Psoas muscle (tissue), 8 donors: ENCODE results near the gene KLRF1. TPM values are rescaled to one million over a fixed set of nuclear protein-coding genes. Genes with fewer than 3 reads are reported as not detected.

Source experiments
- ATAC-seq, 4 donors: fragments of 200-7000 bp; cut with Tn5 transposase; one replicate each; pipeline ENCODE4 v1.9.1; 2020; ENCODE audit warnings: moderate library complexity in 3 of 4, mild to moderate bottlenecking in 2 of 4
- DNase-seq, 2 donors: peaks; one replicate each; pipeline ENCODE4 v3.0.0-alpha.2; 2020
- H3K27ac ChIP-seq: fragments of 200-600 bp; one replicate; pipeline ENCODE4 v1.8.0; 2022
- H3K27me3 ChIP-seq, 3 donors: fragments of 200-600 bp in 1 of 3; one replicate each; pipeline versions ENCODE4 v1.6.1 to v1.8.0; 2013 to 2022; ENCODE audit warnings: low read length in 2 of 3, mild to moderate bottlenecking in 2 of 3, moderate library complexity in 1 of 3; ENCODE audit not compliant: insufficient read depth in 3 of 3
- H3K36me3 ChIP-seq, 2 donors: fragments of 200-600 bp in 1 of 2; one replicate each; pipeline versions ENCODE4 v1.6.1 to v1.8.0; 2013 to 2022; ENCODE audit warnings: low read depth in 1 of 2, mild to moderate bottlenecking in 1 of 2, moderate library complexity in 1 of 2; ENCODE audit not compliant: insufficient read depth in 1 of 2
- H3K4me1 ChIP-seq: fragments of 200-600 bp; one replicate; pipeline ENCODE4 v1.8.0; 2022
- H3K4me3 ChIP-seq: fragments of 200-600 bp; one replicate; pipeline ENCODE4 v1.8.0; 2022; ENCODE audit warnings: mild to moderate bottlenecking
- H3K9me3 ChIP-seq: fragments of 200-600 bp; one replicate; pipeline ENCODE4 v1.8.0; 2022
- WGBS, 3 donors: extraction: QIAGEN DNeasy Blood & Tissue Kit; methylation state at CpG; one replicate each; pipeline versions ENCODE4 v1.1.6 to v1.1.7; 2013; 5-methylcytosine and 5-hydroxymethylcytosine counted together
- intact Hi-C, 2 donors: fragments of 100-400 bp; cut with DNase I; formaldehyde crosslinking; loops; one replicate each; pipeline versions ENCODE4 v1.11.0 to v1.14.2; 2022
- polyA plus RNA-seq, 3 donors: library from polyadenylated mRNA; stranded (reverse); fragments of 200-250 nt; gene quantifications; one replicate each; pipeline ENCODE4 v1.2.3, GENCODE V29; 2013
- total RNA-seq, 4 donors: library from RNA; stranded (reverse); fragmentation: NEBNext Ultra II Directional in 2 of 4; extraction: Animal tissue kit (Norgen Biotek cat#: 25700) in 2 of 4; gene quantifications; one replicate each; pipeline versions ENCODE4 v1.2.1 to v1.2.4, GENCODE V29; 2021 to 2023
- TF ChIP-seq, protein P1 (sequence below): fragments of 200-600 bp; IDR thresholded peaks from one replicate; pipeline ENCODE4 v1.8.0; 2022; ENCODE audit warnings: antibody characterized with exemption
- donor health status: healthy with polysubstance abuse.
- donor health status: DM: no; HTN: no; CAD: no; lungs with moderate emphysema.
- donor health status: Bipolar disorder and iron deficiency.
- donor health status: healthy.
- donor health status: DM: yes; HTN: yes; CAD: no.
- donor health status: DM: no; HTN: no; CAD: no.
- donor health status: DM: no; HTN: no; CAD: no.
- donor health status: DM: yes; HTN: yes; CAD: no.

The KLRF1 gene
- total and polyA plus RNA-seq, 7 donors, result 0.09 to 0.49 (median 0.14) TPM; not detected in 3

DNA sequence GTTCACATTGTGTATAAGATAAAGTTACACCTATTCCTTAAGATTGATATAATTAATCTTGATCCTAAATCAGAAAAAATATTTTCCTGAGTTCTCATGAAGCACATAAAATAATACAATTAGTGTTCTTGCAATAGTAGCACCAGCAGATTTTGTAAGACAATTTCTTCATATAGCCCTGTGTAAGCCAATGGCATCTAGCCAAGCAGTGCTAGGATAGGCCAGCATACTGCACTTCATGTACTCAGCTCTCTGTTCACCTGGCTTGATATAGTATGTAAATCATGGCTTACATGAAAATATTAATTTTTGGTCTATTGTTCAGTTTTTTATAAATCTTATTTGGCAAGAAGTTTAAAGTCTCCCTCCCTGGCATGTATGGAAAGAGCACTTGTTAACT lies 55.9 kb downstream of the KLRF1 start:
- TF ChIP-seq, protein P1, sequence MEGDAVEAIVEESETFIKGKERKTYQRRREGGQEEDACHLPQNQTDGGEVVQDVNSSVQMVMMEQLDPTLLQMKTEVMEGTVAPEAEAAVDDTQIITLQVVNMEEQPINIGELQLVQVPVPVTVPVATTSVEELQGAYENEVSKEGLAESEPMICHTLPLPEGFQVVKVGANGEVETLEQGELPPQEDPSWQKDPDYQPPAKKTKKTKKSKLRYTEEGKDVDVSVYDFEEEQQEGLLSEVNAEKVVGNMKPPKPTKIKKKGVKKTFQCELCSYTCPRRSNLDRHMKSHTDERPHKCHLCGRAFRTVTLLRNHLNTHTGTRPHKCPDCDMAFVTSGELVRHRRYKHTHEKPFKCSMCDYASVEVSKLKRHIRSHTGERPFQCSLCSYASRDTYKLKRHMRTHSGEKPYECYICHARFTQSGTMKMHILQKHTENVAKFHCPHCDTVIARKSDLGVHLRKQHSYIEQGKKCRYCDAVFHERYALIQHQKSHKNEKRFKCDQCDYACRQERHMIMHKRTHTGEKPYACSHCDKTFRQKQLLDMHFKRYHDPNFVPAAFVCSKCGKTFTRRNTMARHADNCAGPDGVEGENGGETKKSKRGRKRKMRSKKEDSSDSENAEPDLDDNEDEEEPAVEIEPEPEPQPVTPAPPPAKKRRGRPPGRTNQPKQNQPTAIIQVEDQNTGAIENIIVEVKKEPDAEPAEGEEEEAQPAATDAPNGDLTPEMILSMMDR, result no peak
- Histone ChIP-seq H3K36me3 (no peaks in the 10 kb centered on the region), H3K27me3 (no peaks in the 10 kb centered on the region), H3K27ac (no peak overlapping the region), H3K9me3 (no peaks in the 10 kb centered on the region), H3K4me3 (no peak overlapping the region), H3K4me1 (no peaks in the 10 kb centered on the region)
- ATAC-seq, result no peak
- no peak for DNase-seq
- intact Hi-C loops, result no loop called here

DNA sequence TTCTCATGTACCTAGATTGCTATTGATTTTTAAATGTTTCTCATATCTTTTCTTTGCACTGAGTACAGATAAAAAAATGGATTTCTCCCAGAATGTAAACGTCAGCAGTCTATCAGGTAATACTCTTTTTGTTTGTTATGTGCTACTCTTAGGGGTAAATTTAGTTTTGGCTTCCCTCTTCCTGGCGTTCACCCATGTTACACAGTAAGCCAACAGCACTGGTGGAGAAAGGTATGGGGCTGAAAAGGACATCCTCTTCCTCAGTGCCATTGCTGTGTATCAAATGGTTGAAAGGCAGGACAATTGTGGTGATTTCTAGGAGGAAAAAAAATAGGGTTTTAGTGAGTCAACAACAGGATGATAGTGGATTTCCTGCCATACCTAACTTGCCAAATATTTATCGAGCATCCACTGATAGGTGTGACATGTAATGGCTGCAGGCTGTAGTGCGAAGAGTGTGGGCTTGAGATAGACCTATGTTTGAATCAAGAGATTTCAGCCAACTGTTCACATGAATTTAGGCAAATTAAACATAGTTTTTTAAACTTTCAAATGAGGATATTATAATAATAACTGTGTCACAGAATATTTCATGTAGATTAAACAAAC lies 61.5 kb downstream of the KLRF1 start:
- no peaks in the 10 kb centered on the region for H3K27me3 ChIP-seq
- ATAC-seq, result no peak
- TF ChIP-seq, protein P1, result no peak
- H3K4me1 ChIP-seq, result no peaks in the 10 kb centered on the region
- H3K36me3 ChIP-seq, result no peaks in the 10 kb centered on the region
- H3K9me3 ChIP-seq, result no peaks in the 10 kb centered on the region
- 51 to 66% (median 54%) methylated on average over 4 of the region's 4 CpGs for WGBS, 3 donors
- no peak overlapping the region for H3K27ac ChIP-seq
- no peak overlapping the region for H3K4me3 ChIP-seq
- DNase-seq, result no peak
- intact Hi-C loops, result no loop called here

Other genes starting within 250 kb of the KLRF1 start
- under 1 TPM in 2 of 4 donors, not detected in 2; 0.26 to 0.30 TPM for gene KLRB1, start 219.6 kb upstream of the KLRF1 start, total RNA-seq
- under 1 TPM; 0.03 to 0.13 (median 0.05) TPM for gene KLRB1, start 219.6 kb upstream of the KLRF1 start, polyA plus RNA-seq
- gene CLEC2D, start 157.8 kb upstream of the KLRF1 start, total RNA-seq, result 1 to 10 TPM in 3 of 4 donors, under 1 TPM in 1; 0.97 to 2.5 (median 1.6) TPM
- under 1 TPM; 0.42 to 0.59 (median 0.56) TPM for gene CLEC2D, start 157.8 kb upstream of the KLRF1 start, polyA plus RNA-seq
- gene CLECL1, start 94.4 kb upstream of the KLRF1 start, total RNA-seq, result under 1 TPM in 1 of 4 donors, not detected in 3; 0.42 TPM
- gene CLECL1, start 94.4 kb upstream of the KLRF1 start, polyA plus RNA-seq, result under 1 TPM in 2 of 3 donors, not detected in 1; 0.10 to 0.28 TPM
- gene CD69, start 66.6 kb upstream of the KLRF1 start, total RNA-seq, result under 1 TPM; 0.22 to 0.82 (median 0.57) TPM
- gene CD69, start 66.6 kb upstream of the KLRF1 start, polyA plus RNA-seq, result 1 to 10 TPM in 1 of 3 donors, under 1 TPM in 2; 0.13 to 1.1 (median 0.14) TPM
- 10 to 100 TPM in 2 of 4 donors, 1 to 10 TPM in 2; 5.5 to 24.9 (median 10.5) TPM for gene CLEC2B, start 41.9 kb downstream of the KLRF1 start, total RNA-seq
- gene CLEC2B, start 41.9 kb downstream of the KLRF1 start, polyA plus RNA-seq, result 10 to 100 TPM in 2 of 3 donors, 1 to 10 TPM in 1; 7.8 to 17.3 (median 13.1) TPM
- not detected for gene KLRF2, start 54.0 kb downstream of the KLRF1 start, total RNA-seq
- not detected for gene KLRF2, start 54.0 kb downstream of the KLRF1 start, polyA plus RNA-seq
- not detected for gene CLEC2A, start 104.9 kb downstream of the KLRF1 start, total RNA-seq
- gene CLEC2A, start 104.9 kb downstream of the KLRF1 start, polyA plus RNA-seq, result not detected
- under 1 TPM; 0.52 to 0.90 (median 0.64) TPM for gene CLEC12A, start 143.9 kb downstream of the KLRF1 start, total RNA-seq
- under 1 TPM; 0.06 to 0.96 (median 0.49) TPM for gene CLEC12A, start 143.9 kb downstream of the KLRF1 start, polyA plus RNA-seq
- not detected for gene CLEC1B, start 171.6 kb downstream of the KLRF1 start, total RNA-seq
- gene CLEC1B, start 171.6 kb downstream of the KLRF1 start, polyA plus RNA-seq, result not detected
- gene CLEC12B, start 183.1 kb downstream of the KLRF1 start, total RNA-seq, result under 1 TPM in 1 of 4 donors, not detected in 3; 0.15 TPM
- under 1 TPM in 1 of 3 donors, not detected in 2; 0.01 TPM for gene CLEC12B, start 183.1 kb downstream of the KLRF1 start, polyA plus RNA-seq
- not detected for gene CLEC9A, start 203.2 kb downstream of the KLRF1 start, total RNA-seq
- under 1 TPM in 1 of 3 donors, not detected in 2; 0.05 TPM for gene CLEC9A, start 203.2 kb downstream of the KLRF1 start, polyA plus RNA-seq